B cell (primary cell): ENCODE results near the gene GTF2H4.

Source experiments
- CTCF ChIP-seq: fragments of 200-600 bp; IDR thresholded peaks from one replicate; pipeline ENCODE4 v1.8.0; 2022; ENCODE audit warnings: antibody characterized with exemption, mild to moderate bottlenecking
- EZH2 ChIP-seq: IDR thresholded peaks from 2 replicates; pipeline ENCODE4 v1.6.1; 2012; ENCODE audit warnings: borderline replicate concordance, low read depth, mild to moderate bottlenecking, moderate library complexity, low read length; ENCODE audit not compliant: insufficient read depth, poor library complexity, severe bottlenecking

DNA sequence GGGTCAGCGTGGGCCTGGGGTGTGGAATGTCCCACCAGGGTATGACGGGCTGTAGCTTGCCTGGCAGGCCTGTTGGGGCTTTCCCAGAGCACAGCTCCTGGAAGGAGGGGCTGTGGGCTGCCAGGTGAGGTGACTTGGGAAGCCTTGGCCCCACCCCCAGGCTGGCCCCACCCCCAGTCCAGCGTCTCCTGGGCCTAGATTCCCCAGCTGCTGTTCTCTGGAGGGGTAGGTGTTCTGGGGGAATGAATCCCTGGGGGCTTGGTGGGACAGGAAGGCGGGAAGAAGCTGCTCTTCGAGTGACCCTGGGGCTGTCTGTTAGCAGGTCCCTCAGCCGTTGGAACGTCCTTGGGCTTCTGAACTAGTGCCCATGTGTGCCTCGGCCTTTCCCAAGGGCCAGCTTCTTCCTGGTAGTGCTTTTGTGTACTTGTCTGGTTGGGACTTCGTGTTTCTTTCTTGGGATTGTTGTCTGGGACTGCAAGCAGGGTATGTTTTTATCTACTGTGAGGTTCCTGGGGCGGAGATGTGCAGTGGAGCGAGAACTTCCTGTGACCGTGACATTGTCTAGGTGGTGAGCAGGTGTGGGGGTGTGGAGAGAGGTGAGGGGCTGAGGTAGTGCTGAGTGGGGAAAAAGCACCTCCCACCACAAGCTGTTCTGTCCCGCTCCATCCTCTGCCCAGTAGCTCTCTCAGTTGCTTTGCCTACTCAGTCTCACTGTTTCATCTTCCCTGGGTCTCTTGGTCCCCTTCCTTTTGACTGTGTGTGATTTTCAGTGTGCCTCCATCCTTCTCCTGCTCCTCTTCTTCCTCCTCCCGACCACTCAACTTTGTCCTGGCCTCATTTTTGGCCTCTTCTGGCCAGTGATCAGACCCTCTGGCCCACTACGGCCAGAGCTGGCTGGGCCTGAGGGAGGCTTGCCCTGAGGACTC, 25.0 kb upstream of the GTF2H4 start:
- TF ChIP-seq EZH2: no peak
- no peak for TF ChIP-seq CTCF
